ENCODE data around the gene PC. TPM values are rescaled to one million over a fixed set of nuclear protein-coding genes. Genes with fewer than 3 reads are reported as not detected.

The PC gene
- total and polyA plus RNA-seq, 9 of the 15 experiments (the other 6 are each of a cell fraction or from before 2014, with no cell fraction given): 0.94 to 38.0 (median 8.7) TPM

DNA sequence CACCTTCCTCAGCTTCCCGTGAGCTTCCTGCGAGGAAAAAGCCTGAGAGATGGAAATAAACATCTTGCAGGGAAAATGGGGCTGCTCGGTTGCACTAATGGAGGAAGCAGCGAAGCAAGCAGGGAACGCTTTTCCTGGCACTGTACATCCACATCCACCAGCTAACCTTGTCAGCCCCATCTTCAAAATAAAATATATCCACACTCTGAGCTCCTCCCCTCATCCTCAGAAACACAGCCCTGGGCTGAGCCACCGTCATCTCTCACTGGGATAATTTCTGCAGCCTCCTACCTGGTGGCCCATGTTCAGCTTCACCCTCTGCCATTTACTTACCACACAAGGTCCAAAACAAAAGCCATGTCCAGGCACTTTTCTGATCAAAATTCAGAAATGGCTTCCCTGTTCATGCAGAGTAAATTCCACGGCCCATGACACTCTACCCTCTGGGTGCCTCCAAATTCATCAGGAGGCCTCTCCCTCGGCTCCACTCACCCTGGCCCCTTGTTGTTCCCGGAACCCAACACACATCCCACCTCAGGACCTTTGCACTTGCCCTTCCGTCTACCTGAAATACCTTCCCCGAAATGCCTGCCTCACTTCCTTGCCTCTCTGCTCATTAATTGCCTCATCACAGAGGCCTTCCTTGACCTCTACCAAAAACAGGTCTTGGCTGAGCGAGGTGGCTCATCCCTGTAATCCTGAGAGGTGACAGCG is 29.9 kb upstream of the PC start:
- Histone ChIP-seq H3K9me3 (replicated peaks; ENCODE audit: control insufficient read depth, insufficient read depth, low read depth, low read length) (no peaks in the 10 kb centered on the region), H3K9me1 (ENCODE audit: control insufficient read depth, insufficient read depth, low read length) (no peaks in the 10 kb centered on the region), H3K9ac (ENCODE audit: insufficient read depth in 1 of 2, low read depth in 2 of 2, low read length in 2 of 2) (no peak overlapping the region), H3K27me3 (ENCODE audit: control insufficient read depth in 2 of 2, insufficient read depth in 2 of 2, low read length in 2 of 2) (peaks cover 0 to 5% of the 10 kb centered on the region in 2 experiments; a peak in 1 of 5 replicates), H4K20me1 (replicated peaks; ENCODE audit: control insufficient read depth, insufficient read depth, low read length) (no peaks in the 10 kb centered on the region), H3K4me1 (replicated peaks in 1 of 2; ENCODE audit: control insufficient read depth in 2 of 2, insufficient read depth in 2 of 2, low read length in 2 of 2) (peaks cover 0 to 9% of the 10 kb centered on the region in 2 experiments; a peak in 3 of 5 replicates), H3K4me3 (no peak overlapping the region), H3K36me3 (ENCODE audit: control insufficient read depth, insufficient read depth, low read length) (no peaks in the 10 kb centered on the region), H2AFZ (ENCODE audit: low read depth, low read length) (peak overlapping the region; percentile 51), H3K4me2 (ENCODE audit: insufficient read depth, low read length) (no peak overlapping the region), H3K27ac (ENCODE audit: extremely low read depth, low read depth, low read length) (no peak overlapping the region), H3K79me2 (ENCODE audit: control insufficient read depth, insufficient read depth, low read length) (no peaks in the 10 kb centered on the region)
- in situ Hi-C loops (cut with MboI): no loop called here
- intact Hi-C loops (cut with micrococcal nuclease): no loop called here
- no peak for FAIRE-seq
- POLR2A ChIA-PET: interaction anchor here (1.2 to 2.0 kb wide), 3 partner anchors 9 to 75 kb away, joined by 3 to 7 read pairs (median 3); no protein-coding TSS in a partner anchor
- no peak for DNase-seq (ENCODE audit: extremely low read depth in 1 of 4, low spot score in 3 of 4)
- ATAC-seq: no peak
- no TSS peak for BruUV-seq (replicated peaks)
- 59% methylated on average over 13 of the region's 13 CpGs for WGBS (ENCODE audit: insufficient coverage, low coverage, missing lambda C conversion rate)
- CTCF ChIA-PET (ENCODE audit: low intra/inter-chr PET ratio): no interaction called here
- TF ChIP-seq BCOR (IDR thresholded peaks at IDR 0.05) (peak; percentile 42; the same call in 1 of the 2 replicates), KLF1 (tag; IDR thresholded peaks at IDR 0.05) (no peak), E2F3 (CRISPR knock-in tag; IDR thresholded peaks at IDR 0.05) (no peak), ZNF583 (CRISPR knock-in tag; IDR thresholded peaks at IDR 0.05) (no peak), STAG1 (CRISPR knock-in tag; IDR thresholded peaks at IDR 0.05; ENCODE audit: borderline replicate concordance) (no peak)

DNA sequence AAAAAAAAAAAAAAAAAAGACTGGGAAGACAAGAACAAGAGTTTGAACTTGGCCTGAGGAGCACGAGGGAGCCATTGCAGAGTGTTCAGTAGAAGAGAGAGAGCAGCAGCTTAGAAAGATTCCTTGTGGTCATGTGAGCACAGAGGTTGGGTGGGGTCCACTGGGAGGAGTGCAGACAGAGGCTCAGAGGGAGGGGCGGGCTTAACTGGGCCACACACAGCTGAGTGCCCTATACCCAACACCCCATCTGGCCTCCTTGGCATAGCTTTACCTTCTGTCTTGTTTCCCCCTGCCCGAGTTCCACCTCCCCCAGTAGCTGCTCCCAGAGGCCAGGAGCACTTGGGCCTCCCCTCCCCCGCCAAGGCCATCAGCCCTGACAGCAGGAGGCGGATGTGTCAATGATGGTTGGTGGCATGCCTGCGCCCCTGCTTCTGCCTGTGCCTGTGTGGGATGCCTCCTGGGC is 29.0 kb upstream of the PC start:
- peaks cover 0 to 4% of the 10 kb centered on the region in 2 experiments; a peak in 1 of 5 replicates for H3K27me3 ChIP-seq (ENCODE audit: control insufficient read depth in 2 of 2, insufficient read depth in 2 of 2, low read length in 2 of 2)
- H3K4me1 ChIP-seq (replicated peaks in 1 of 2; ENCODE audit: control insufficient read depth in 2 of 2, insufficient read depth in 2 of 2, low read length in 2 of 2): peaks cover 2 to 9% of the 10 kb centered on the region in 2 experiments; a peak in 4 of 5 replicates
- ATAC-seq: peak; percentile 70
- in situ Hi-C loops (cut with MboI): no loop called here
- no peak overlapping the region; the same call in 1 of the 2 replicates for H3K4me2 ChIP-seq (ENCODE audit: insufficient read depth, low read length)
- intact Hi-C loops (cut with micrococcal nuclease): no loop called here
- DNase-seq (ENCODE audit: extremely low read depth in 1 of 4, low spot score in 3 of 4): peak in 3 of 4 experiments; percentile 34 to 52 (median 44)
- no peaks in the 10 kb centered on the region for H3K36me3 ChIP-seq (ENCODE audit: control insufficient read depth, insufficient read depth, low read length)
- H3K9me3 ChIP-seq (replicated peaks; ENCODE audit: control insufficient read depth, insufficient read depth, low read depth, low read length): no peaks in the 10 kb centered on the region
- no TSS peak for BruUV-seq (replicated peaks)
- no peaks in the 10 kb centered on the region for H3K79me2 ChIP-seq (ENCODE audit: control insufficient read depth, insufficient read depth, low read length)
- ChIA-PET POLR2A (interaction anchor here (0.7 to 2.0 kb wide), 4 partner anchors 10 to 74 kb away, joined by 3 to 7 read pairs (median 4); no protein-coding TSS in a partner anchor), CTCF (ENCODE audit: low intra/inter-chr PET ratio) (no interaction called here)
- no peak overlapping the region for H3K4me3 ChIP-seq
- H2AFZ ChIP-seq (ENCODE audit: low read depth, low read length): peak overlapping the region; percentile 51
- 0 out of 4 replicates have a peak overlapping the region, but pooled peaks of 1 of the 2 experiments have one; percentile 31 for H3K9ac ChIP-seq (ENCODE audit: insufficient read depth in 1 of 2, low read depth in 2 of 2, low read length in 2 of 2)
- no peak overlapping the region for H3K27ac ChIP-seq (ENCODE audit: extremely low read depth, low read depth, low read length)
- FAIRE-seq: no peak
- WGBS (ENCODE audit: insufficient coverage, low coverage, missing lambda C conversion rate): 35% methylated on average over 6 of the region's 6 CpGs
- no peaks in the 10 kb centered on the region for H3K9me1 ChIP-seq (ENCODE audit: control insufficient read depth, insufficient read depth, low read length)
- H4K20me1 ChIP-seq (replicated peaks; ENCODE audit: control insufficient read depth, insufficient read depth, low read length): no peaks in the 10 kb centered on the region
- TF ChIP-seq ZC3H11A (IDR thresholded peaks at IDR 0.05; ENCODE audit: low read depth, low read length) (no peak), MEIS2 (IDR thresholded peaks at IDR 0.05; ENCODE audit: partially characterized antibody) (peak; percentile 61), POLR2AphosphoS5 (IDR thresholded peaks at IDR 0.05; ENCODE audit: control insufficient read depth, insufficient read depth, low read depth, low read length) (no peak), PTRF (tag; IDR thresholded peaks at IDR 0.05) (no peak), MTA3 (IDR thresholded peaks at IDR 0.05; ENCODE audit: borderline replicate concordance) (no peak), ZNF263 (CRISPR knock-in tag; IDR thresholded peaks at IDR 0.05; ENCODE audit: borderline replicate concordance) (peak; percentile 53; the same call in 1 of the 2 replicates), RBM34 (IDR thresholded peaks at IDR 0.05; ENCODE audit: borderline replicate concordance, insufficient read depth, low read length) (no peak), PHF21A (IDR thresholded peaks at IDR 0.05; ENCODE audit: borderline replicate concordance, low read depth) (no peak), ZBTB17 (CRISPR knock-in tag; IDR thresholded peaks at IDR 0.05) (no peak), ADNP (tag; IDR thresholded peaks at IDR 0.05) (0 out of 2 replicates have a peak, but pooled peaks have one; percentile 53)
- TF ChIP-seq, protein P1, sequence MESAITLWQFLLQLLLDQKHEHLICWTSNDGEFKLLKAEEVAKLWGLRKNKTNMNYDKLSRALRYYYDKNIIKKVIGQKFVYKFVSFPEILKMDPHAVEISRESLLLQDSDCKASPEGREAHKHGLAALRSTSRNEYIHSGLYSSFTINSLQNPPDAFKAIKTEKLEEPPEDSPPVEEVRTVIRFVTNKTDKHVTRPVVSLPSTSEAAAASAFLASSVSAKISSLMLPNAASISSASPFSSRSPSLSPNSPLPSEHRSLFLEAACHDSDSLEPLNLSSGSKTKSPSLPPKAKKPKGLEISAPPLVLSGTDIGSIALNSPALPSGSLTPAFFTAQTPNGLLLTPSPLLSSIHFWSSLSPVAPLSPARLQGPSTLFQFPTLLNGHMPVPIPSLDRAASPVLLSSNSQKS (CRISPR knock-in tag; IDR thresholded peaks at IDR 0.05): no peak
